H1 (cell line): ENCODE results near the gene TYK2. TPM values are rescaled to one million over a fixed set of nuclear protein-coding genes. Genes with fewer than 3 reads are reported as not detected.

Experiments
- ASH2L ChIP-seq: fragments of 200-600, 300-600 bp; sonication (generic); IDR thresholded peaks from one replicate; pipeline ENCODE4 v1.7.1; 2017; ENCODE audit warnings: low read length
- CBX8 ChIP-seq: fragments of 300-800, 300-1000 bp; sonication (generic); IDR thresholded peaks from 2 replicates; pipeline ENCODE4 v1.7.1; 2016; ENCODE audit warnings: low read depth, low read length, borderline replicate concordance
- EGR1 ChIP-seq: IDR thresholded peaks from 2 replicates; pipeline ENCODE4 v1.6.1; 2011; ENCODE audit warnings: low read depth, low read length, borderline replicate concordance
- EP300 ChIP-seq, 2 experiments: IDR thresholded peaks; 1 replicate in 1 of 2; 2 replicates in 1 of 2; pipeline ENCODE4 v1.6.1; 2011 to 2012; ENCODE audit warnings: low read depth in 2 of 2, low read length in 2 of 2, mild to moderate bottlenecking in 2 of 2, borderline replicate concordance in 1 of 2, inconsistent platforms in 1 of 2, moderate library complexity in 1 of 2
- NRF1 ChIP-seq: IDR thresholded peaks from 2 replicates; pipeline ENCODE4 v1.6.1; 2011; ENCODE audit warnings: mild to moderate bottlenecking, low read depth, low read length, improper control_type of control experiment
- RAD21 ChIP-seq, 2 experiments: IDR thresholded peaks in 1 of 2; conservative IDR thresholded peaks in 1 of 2; 2 replicates each; pipeline ENCODE4 v1.6.1; 2011; ENCODE audit warnings: low read depth in 2 of 2, low read length in 2 of 2, improper control_type of control experiment in 1 of 2, inconsistent platforms in 1 of 2, mild to moderate bottlenecking in 1 of 2, moderate library complexity in 1 of 2
- RFX5 ChIP-seq: IDR thresholded peaks from 2 replicates; pipeline ENCODE4 v1.6.1; 2011; ENCODE audit warnings: low read depth, low read length, improper control_type of control experiment, borderline replicate concordance
- SIRT6 ChIP-seq: IDR thresholded peaks from one replicate; pipeline ENCODE4 v1.7.1; 2012; ENCODE audit warnings: low read length, inconsistent platforms
- TAF1 ChIP-seq: IDR thresholded peaks from 2 replicates; pipeline ENCODE4 v1.6.1; 2011; ENCODE audit warnings: mild to moderate bottlenecking, low read depth, low read length
- TEAD4 ChIP-seq: IDR thresholded peaks from 2 replicates; pipeline ENCODE4 v1.6.1; 2012; ENCODE audit warnings: low read depth, low read length, inconsistent platforms, mixed read lengths
- YY1 ChIP-seq: IDR thresholded peaks from 2 replicates; pipeline ENCODE4 v1.6.1; 2011; ENCODE audit warnings: low read depth, mild to moderate bottlenecking, low read length
- polyA plus RNA-seq, 7 experiments: library from polyadenylated mRNA; depleted of rRNA in 3 of 7; stranded (reverse) in 5 of 7; unstranded in 2 of 7; fragments of >200 nt in 5 of 7; fragments of 200-250 nt in 2 of 7; gene quantifications; 1 replicate in 5 of 7; 2 replicates in 1 of 7; 4 replicates in 1 of 7; pipeline versions ENCODE4 v1.2.1 to v1.2.3, GENCODE V29; 2011 to 2013; ENCODE audit warnings: missing spikeins in 2 of 7, mixed read lengths in 2 of 7
- total RNA-seq: library from RNA; stranded (reverse); fragmentation: NEBNext Ultra II Directional; extraction: Animal tissue kit (Norgen Biotek cat#: 25700); gene quantifications from 2 replicates; pipeline ENCODE4 v1.2.1, GENCODE V29; 2021
- TF ChIP-seq, protein P1 (sequence below): IDR thresholded peaks from 2 replicates; pipeline ENCODE4 v1.6.1; 2012; ENCODE audit warnings: inconsistent platforms
- TF ChIP-seq, protein P2 (sequence below), 3 experiments: IDR thresholded peaks; 1 replicate in 2 of 3; 2 replicates in 1 of 3; pipeline versions ENCODE4 v1.5.1 to v1.6.1; 2011; ENCODE audit warnings: low read length in 3 of 3, mild to moderate bottlenecking in 3 of 3, inconsistent platforms in 2 of 3, low read depth in 1 of 3, moderate library complexity in 1 of 3; ENCODE audit not compliant: insufficient read depth in 1 of 3; ENCODE audit errors: control extremely low read depth in 1 of 3
- TF ChIP-seq, protein P3 (sequence below): IDR thresholded peaks from 2 replicates; pipeline ENCODE4 v1.6.1; 2011; ENCODE audit warnings: low read length, improper control_type of control experiment
- TF ChIP-seq, protein P4 (sequence below): IDR thresholded peaks from 2 replicates; pipeline ENCODE4 v1.6.1; 2012; ENCODE audit warnings: low read length, inconsistent platforms
- TF ChIP-seq, protein P5 (sequence below): IDR thresholded peaks from 2 replicates; pipeline ENCODE4 v1.6.1; 2012; ENCODE audit warnings: inconsistent platforms

TYK2 gene
- total and polyA plus RNA-seq, 2 of the 8 experiments (the other 6 are each of a cell fraction or from before 2014, with no cell fraction given), result 32.1 to 40.8 TPM

DNA sequence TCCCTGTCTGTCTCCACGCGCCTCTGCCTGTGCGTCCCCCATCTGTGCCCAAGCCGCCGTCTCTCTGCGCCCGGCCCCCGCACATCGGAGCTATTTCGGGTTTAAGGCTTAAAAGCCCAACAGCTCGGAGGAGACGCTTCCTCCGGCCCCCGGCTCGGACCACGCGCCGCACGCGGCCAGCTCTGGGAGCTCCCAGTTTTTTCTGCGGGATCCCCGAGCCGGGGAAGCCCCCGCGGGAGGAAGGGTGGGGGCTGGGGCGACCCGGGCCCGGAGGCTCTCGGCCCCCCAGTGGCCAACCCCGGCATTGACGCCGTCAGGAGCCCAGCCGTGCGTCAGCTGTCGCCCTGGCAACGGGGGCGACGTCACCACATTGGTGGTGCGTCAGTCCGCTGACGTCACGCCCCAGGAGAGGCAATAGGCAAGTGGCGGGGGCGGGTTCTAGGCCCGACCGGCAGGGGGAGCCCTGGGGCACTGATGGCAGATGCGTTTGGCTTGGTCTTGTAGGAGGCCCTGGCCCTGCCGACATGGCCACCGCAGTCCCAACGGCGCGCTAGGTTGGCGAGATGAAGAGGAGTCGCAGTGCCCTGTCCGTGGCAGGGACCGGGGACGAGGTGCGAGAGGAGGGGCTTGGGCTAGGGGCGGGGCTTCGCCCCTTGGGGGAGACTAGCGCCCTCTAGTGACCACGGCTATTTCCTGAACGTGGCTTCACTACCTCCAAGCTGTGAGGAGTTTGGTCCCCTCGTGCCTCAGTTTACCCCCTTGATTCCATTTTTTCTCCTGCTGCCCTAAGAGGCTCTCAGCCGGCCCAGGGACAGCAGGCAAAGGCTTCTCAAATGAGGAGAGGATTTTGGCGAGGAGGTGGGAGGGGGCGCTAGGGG is 36.2 kb upstream of the TYK2 start (continued):
- TF ChIP-seq EGR1 (peak; percentile 82), EP300 (IDR thresholded peaks at IDR 0.05; ENCODE audit: borderline replicate concordance in 1 of 2, low read depth in 2 of 2, low read length in 2 of 2) (peak in 1 of 2 experiments; percentile 85; a peak in 1 of 3 replicates), TAF1 (peak; percentile 60), YY1 (no peak), RAD21 (IDR thresholded peaks at IDR 0.05 in 1 of 2, conservative IDR thresholded peaks at IDR 0.05 in 1 of 2; ENCODE audit: low read depth in 2 of 2, low read length in 2 of 2) (peak; percentile 28 to 30; a peak in 3 of 4 replicates), SIRT6 (no peak), ASH2L (peak; percentile 87), CBX8 (no peak), NRF1 (no peak), TEAD4 (no peak), RFX5 (no peak)
- TF ChIP-seq, protein P1, sequence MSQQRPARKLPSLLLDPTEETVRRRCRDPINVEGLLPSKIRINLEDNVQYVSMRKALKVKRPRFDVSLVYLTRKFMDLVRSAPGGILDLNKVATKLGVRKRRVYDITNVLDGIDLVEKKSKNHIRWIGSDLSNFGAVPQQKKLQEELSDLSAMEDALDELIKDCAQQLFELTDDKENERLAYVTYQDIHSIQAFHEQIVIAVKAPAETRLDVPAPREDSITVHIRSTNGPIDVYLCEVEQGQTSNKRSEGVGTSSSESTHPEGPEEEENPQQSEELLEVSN, result peak; percentile 75
- TF ChIP-seq, protein P2, sequence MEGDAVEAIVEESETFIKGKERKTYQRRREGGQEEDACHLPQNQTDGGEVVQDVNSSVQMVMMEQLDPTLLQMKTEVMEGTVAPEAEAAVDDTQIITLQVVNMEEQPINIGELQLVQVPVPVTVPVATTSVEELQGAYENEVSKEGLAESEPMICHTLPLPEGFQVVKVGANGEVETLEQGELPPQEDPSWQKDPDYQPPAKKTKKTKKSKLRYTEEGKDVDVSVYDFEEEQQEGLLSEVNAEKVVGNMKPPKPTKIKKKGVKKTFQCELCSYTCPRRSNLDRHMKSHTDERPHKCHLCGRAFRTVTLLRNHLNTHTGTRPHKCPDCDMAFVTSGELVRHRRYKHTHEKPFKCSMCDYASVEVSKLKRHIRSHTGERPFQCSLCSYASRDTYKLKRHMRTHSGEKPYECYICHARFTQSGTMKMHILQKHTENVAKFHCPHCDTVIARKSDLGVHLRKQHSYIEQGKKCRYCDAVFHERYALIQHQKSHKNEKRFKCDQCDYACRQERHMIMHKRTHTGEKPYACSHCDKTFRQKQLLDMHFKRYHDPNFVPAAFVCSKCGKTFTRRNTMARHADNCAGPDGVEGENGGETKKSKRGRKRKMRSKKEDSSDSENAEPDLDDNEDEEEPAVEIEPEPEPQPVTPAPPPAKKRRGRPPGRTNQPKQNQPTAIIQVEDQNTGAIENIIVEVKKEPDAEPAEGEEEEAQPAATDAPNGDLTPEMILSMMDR (IDR thresholded peaks at IDR 0.05; ENCODE audit: control extremely low read depth in 1 of 3, insufficient read depth in 1 of 3, low read depth in 1 of 3, low read length in 3 of 3), result peak; percentile 69 to 79 (median 78)
- TF ChIP-seq, protein P3, sequence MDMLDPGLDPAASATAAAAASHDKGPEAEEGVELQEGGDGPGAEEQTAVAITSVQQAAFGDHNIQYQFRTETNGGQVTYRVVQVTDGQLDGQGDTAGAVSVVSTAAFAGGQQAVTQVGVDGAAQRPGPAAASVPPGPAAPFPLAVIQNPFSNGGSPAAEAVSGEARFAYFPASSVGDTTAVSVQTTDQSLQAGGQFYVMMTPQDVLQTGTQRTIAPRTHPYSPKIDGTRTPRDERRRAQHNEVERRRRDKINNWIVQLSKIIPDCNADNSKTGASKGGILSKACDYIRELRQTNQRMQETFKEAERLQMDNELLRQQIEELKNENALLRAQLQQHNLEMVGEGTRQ, result no peak
- TF ChIP-seq, protein P4, sequence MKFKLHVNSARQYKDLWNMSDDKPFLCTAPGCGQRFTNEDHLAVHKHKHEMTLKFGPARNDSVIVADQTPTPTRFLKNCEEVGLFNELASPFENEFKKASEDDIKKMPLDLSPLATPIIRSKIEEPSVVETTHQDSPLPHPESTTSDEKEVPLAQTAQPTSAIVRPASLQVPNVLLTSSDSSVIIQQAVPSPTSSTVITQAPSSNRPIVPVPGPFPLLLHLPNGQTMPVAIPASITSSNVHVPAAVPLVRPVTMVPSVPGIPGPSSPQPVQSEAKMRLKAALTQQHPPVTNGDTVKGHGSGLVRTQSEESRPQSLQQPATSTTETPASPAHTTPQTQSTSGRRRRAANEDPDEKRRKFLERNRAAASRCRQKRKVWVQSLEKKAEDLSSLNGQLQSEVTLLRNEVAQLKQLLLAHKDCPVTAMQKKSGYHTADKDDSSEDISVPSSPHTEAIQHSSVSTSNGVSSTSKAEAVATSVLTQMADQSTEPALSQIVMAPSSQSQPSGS, result peak; percentile 96
- TF ChIP-seq, protein P5, sequence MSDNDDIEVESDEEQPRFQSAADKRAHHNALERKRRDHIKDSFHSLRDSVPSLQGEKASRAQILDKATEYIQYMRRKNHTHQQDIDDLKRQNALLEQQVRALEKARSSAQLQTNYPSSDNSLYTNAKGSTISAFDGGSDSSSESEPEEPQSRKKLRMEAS, result peak; percentile 59
